K562 (cell line): ENCODE results near the gene PAIP2.

ENCODE experiments used
- MTA3 ChIP-seq: fragments of 450-650 bp; formaldehyde crosslinking; IDR thresholded peaks from 2 replicates; pipeline ENCODE4 v1.6.1; 2017; ENCODE audit warnings: mild to moderate bottlenecking, borderline replicate concordance
- SMARCA4 ChIP-seq: fragments of 450-650 bp; IDR thresholded peaks from 2 replicates; pipeline ENCODE4 v1.6.1; 2016
- STAG1 ChIP-seq: sonication (generic); formaldehyde crosslinking; IDR thresholded peaks from 2 replicates; pipeline ENCODE4 v1.5.0; 2020; ENCODE audit warnings: missing genetic modification reagents, borderline replicate concordance
- TF ChIP-seq, protein P1 (sequence below), 3 experiments: IDR thresholded peaks in 2 of 3; conservative IDR thresholded peaks in 1 of 3; 2 replicates each; pipeline ENCODE4 v1.5.1; 2011 to 2012; ENCODE audit warnings: low read length in 3 of 3, mild to moderate bottlenecking in 3 of 3, control low read depth in 2 of 3, improper control_type of control experiment in 1 of 3, inconsistent platforms in 1 of 3, low read depth in 1 of 3, mixed read lengths in 1 of 3, moderate library complexity in 1 of 3; ENCODE audit not compliant: insufficient read depth in 2 of 3

DNA sequence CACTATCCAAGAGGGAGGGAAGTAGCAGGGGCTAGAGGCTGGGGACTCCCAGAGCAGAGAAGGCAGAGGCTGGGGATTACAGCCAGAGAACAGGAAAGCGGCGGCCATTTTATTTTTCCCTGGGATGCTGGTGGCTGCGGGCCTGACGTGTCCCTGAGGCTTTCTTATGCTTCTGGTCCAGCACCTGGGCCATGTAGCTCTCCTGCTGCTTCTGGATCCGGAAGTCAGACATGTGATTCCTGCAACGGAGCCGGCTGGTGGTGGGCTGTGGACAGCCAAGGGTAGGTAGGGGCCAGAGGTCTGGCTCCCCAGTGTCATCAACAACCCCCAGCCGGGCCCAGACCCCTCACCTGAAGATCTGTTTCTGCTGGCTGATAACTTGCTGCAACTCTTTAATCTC lies 55.0 kb downstream of the PAIP2 start:
- no peak for TF ChIP-seq MTA3
- TF ChIP-seq STAG1 = no peak
- TF ChIP-seq, protein P1, sequence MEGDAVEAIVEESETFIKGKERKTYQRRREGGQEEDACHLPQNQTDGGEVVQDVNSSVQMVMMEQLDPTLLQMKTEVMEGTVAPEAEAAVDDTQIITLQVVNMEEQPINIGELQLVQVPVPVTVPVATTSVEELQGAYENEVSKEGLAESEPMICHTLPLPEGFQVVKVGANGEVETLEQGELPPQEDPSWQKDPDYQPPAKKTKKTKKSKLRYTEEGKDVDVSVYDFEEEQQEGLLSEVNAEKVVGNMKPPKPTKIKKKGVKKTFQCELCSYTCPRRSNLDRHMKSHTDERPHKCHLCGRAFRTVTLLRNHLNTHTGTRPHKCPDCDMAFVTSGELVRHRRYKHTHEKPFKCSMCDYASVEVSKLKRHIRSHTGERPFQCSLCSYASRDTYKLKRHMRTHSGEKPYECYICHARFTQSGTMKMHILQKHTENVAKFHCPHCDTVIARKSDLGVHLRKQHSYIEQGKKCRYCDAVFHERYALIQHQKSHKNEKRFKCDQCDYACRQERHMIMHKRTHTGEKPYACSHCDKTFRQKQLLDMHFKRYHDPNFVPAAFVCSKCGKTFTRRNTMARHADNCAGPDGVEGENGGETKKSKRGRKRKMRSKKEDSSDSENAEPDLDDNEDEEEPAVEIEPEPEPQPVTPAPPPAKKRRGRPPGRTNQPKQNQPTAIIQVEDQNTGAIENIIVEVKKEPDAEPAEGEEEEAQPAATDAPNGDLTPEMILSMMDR (IDR thresholded peaks at IDR 0.05 in 2 of 3, conservative IDR thresholded peaks at IDR 0.05 in 1 of 3; ENCODE audit: insufficient read depth in 2 of 3, low read depth in 1 of 3, low read length in 3 of 3) = no peak
- no peak for TF ChIP-seq SMARCA4
